ENCODE data around the gene NCAPD3. TPM values are rescaled to one million over a fixed set of nuclear protein-coding genes. Genes with fewer than 3 reads are reported as not detected.

The NCAPD3 gene
- total and polyA plus RNA-seq, 2 experiments from 2014 or later = 13.3 to 16.3 TPM

- H3K36me3 ChIP-seq (ENCODE audit: low read depth) = no peaks in the 10 kb centered on the region; the same call in 1 of the 2 replicates
- TF ChIP-seq EZH2 (IDR thresholded peaks at IDR 0.05; ENCODE audit: insufficient read depth, poor library complexity, severe bottlenecking) = no peak
- no peaks in the 10 kb centered on the region for H4K20me1 ChIP-seq (ENCODE audit: insufficient read depth)
- H3K9me3 ChIP-seq (ENCODE audit: low read depth) = no peaks in the 10 kb centered on the region
- no peak overlapping the region for H3K27ac ChIP-seq
- no peak overlapping the region for H3K9ac ChIP-seq
- no peaks in the 10 kb centered on the region for H3K27me3 ChIP-seq (replicated peaks; ENCODE audit: insufficient read depth)
- peaks cover 17% of the 10 kb centered on the region; the same call in 1 of the 2 replicates for H3F3A ChIP-seq (ENCODE audit: insufficient read depth)
- peaks cover 6% of the 10 kb centered on the region; the same call in 1 of the 2 replicates for H3K4me1 ChIP-seq (ENCODE audit: insufficient read depth)
- in situ Hi-C loops (cut with MboI) = loop anchor here (10.0 kb wide), 2 partner anchors 189 to 219 kb away; partner anchors contain the start of gene IGSF9B
- no peak overlapping the region for H3K4me3 ChIP-seq
- DNase-seq = no peak
- WGBS, 2 experiments (ENCODE audit: low coverage in 1 of 2, low lambda C conversion rate in 2 of 2, missing lambda C conversion rate in 2 of 2) = 76 to 85% methylated on average over 3 of the region's 3 CpGs
- no peak overlapping the region for H3K4me2 ChIP-seq (ENCODE audit: unreplicated experiment)
- 0 out of 2 replicates have a peak, but pooled peaks cover under 1% of the 10 kb centered on the region for H3K79me2 ChIP-seq (ENCODE audit: insufficient read depth)
- H3K9me2 ChIP-seq (ENCODE audit: insufficient read depth) = no peaks in the 10 kb centered on the region
- H2AFZ ChIP-seq = no peak overlapping the region
These were observed 80.0 kb downstream of the NCAPD3 start for GRCh38 chr11:134143801-134144200.

DNA sequence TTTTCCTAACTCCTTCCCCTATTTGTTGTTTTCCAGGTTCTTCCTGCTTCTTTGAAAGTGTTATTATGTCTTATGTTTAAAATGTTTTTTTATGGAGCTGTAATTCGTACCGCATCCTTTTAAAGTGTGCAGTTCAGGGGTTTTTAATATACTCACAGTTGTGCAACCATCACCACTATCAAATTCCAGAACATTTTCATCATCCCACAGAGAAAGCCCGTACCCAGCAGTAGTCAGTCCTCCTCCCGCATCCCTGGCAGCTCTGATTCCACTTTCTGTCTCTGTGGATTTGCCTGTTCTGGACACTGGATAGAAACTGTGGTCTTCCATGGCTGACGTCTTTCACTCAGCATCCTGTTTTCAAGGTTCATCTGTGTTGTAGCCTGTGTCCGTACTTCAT, 81.2 kb downstream of the NCAPD3 start:
- H3K36me3 ChIP-seq (ENCODE audit: low read depth) = no peaks in the 10 kb centered on the region; the same call in 1 of the 2 replicates
- no peak overlapping the region for H3K27ac ChIP-seq
- no peaks in the 10 kb centered on the region for H3K9me3 ChIP-seq (ENCODE audit: low read depth)
- H3K4me2 ChIP-seq (ENCODE audit: unreplicated experiment) = no peak overlapping the region
- H3K27me3 ChIP-seq (replicated peaks; ENCODE audit: insufficient read depth) = no peaks in the 10 kb centered on the region
- peak; percentile 36 for DNase-seq
- H3K9ac ChIP-seq = no peak overlapping the region
- H2AFZ ChIP-seq = no peak overlapping the region
- H3K4me3 ChIP-seq = no peak overlapping the region
- peaks cover 17% of the 10 kb centered on the region; the same call in 1 of the 2 replicates for H3F3A ChIP-seq (ENCODE audit: insufficient read depth)
- no peak for TF ChIP-seq EZH2 (IDR thresholded peaks at IDR 0.05; ENCODE audit: insufficient read depth, poor library complexity, severe bottlenecking)
- no peak for TF ChIP-seq EZH2phosphoT487 (IDR thresholded peaks at IDR 0.05; ENCODE audit: insufficient read depth, low read depth)
- in situ Hi-C loops (cut with MboI) = loop anchor here (10.0 kb wide), 2 partner anchors 188 to 218 kb away; partner anchors contain the start of gene IGSF9B
- peaks cover 6% of the 10 kb centered on the region; the same call in 1 of the 2 replicates for H3K4me1 ChIP-seq (ENCODE audit: insufficient read depth)
- H3K9me2 ChIP-seq (ENCODE audit: insufficient read depth) = no peaks in the 10 kb centered on the region
- H4K20me1 ChIP-seq (ENCODE audit: insufficient read depth) = no peaks in the 10 kb centered on the region
- 0 out of 2 replicates have a peak, but pooled peaks cover 7% of the 10 kb centered on the region for H3K79me2 ChIP-seq (ENCODE audit: insufficient read depth)
- WGBS, 2 experiments (ENCODE audit: low coverage in 1 of 2, low lambda C conversion rate in 2 of 2, missing lambda C conversion rate in 2 of 2) = 78 to 79% methylated on average over 6 of the region's 6 CpGs

DNA sequence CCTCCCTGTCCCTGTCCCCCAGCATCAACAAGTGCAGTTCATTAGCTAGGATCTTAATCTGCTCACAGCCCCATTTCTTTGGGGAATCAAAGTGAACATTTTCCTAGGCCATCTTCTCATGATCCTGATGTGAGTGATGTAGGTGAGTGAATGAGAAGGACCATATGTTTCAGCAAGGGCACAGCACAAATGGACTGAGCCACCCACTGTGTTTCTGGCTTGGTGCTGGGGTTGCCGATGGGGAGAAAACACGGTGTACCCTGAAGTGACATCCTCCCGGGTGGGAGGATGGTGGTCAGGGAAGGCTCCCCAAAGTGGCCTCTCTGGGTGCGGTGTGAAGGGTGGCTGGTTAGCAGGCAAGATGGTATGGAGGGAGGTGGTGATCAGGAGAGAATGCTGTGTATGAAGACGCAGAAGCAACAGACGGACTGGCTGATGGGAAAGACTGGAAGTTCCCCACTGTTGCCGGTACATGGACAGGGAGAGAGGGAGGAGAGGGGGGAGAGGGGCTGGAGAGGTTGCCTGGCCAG, 82.7 kb downstream of the NCAPD3 start:
- Histone ChIP-seq H3K4me1 (ENCODE audit: insufficient read depth) (peaks cover 6% of the 10 kb centered on the region; the same call in 1 of the 2 replicates), H3K9ac (no peak overlapping the region), H3K27ac (no peak overlapping the region), H3K36me3 (ENCODE audit: low read depth) (no peaks in the 10 kb centered on the region; the same call in 1 of the 2 replicates), H3K27me3 (replicated peaks; ENCODE audit: insufficient read depth) (no peaks in the 10 kb centered on the region), H3K4me2 (ENCODE audit: unreplicated experiment) (no peak overlapping the region), H3K9me2 (ENCODE audit: insufficient read depth) (no peaks in the 10 kb centered on the region), H4K20me1 (ENCODE audit: insufficient read depth) (no peaks in the 10 kb centered on the region), H3K9me3 (ENCODE audit: low read depth) (no peaks in the 10 kb centered on the region), H3K4me3 (no peak overlapping the region), H2AFZ (no peak overlapping the region), H3K79me2 (ENCODE audit: insufficient read depth) (peaks cover 17% of the 10 kb centered on the region), H3F3A (ENCODE audit: insufficient read depth) (peaks cover 17% of the 10 kb centered on the region; the same call in 1 of the 2 replicates)
- no peak for TF ChIP-seq EZH2phosphoT487 (IDR thresholded peaks at IDR 0.05; ENCODE audit: insufficient read depth, low read depth)
- TF ChIP-seq EZH2 (IDR thresholded peaks at IDR 0.05; ENCODE audit: insufficient read depth, poor library complexity, severe bottlenecking) = no peak
- in situ Hi-C loops (cut with MboI) = loop anchor here (10.0 kb wide), 2 partner anchors 186 to 216 kb away; partner anchors contain the start of gene IGSF9B
- WGBS, 2 experiments (ENCODE audit: low coverage in 1 of 2, low lambda C conversion rate in 2 of 2, missing lambda C conversion rate in 2 of 2) = 91 to 96% methylated on average over 7 of the region's 7 CpGs
- no peak for DNase-seq

DNA sequence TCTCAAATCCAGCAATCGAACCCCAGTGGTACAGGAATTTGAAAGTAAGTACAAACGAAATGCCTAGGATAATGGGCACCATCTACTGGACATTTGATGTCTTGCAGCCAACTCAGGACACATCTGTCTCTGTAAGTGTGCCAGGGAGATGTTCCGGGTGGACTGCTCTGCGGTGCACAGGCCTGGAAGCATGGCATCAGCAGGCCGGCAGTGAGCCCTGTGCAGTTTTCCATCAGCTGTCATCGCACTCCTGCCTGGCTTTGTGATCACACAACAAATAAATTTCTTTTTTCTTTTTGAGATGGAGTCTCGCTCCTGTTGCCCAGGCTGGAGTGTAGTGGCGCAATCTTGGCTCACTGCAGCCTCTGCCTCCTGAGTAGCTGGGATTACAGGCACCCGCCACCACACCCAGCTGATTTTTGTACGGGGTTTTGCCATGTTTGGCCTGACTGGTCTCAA, 83.9 kb downstream of the NCAPD3 start:
- in situ Hi-C loops (cut with MboI) = loop anchor here (5.0 to 10.0 kb wide), 3 partner anchors 88 to 215 kb away; partner anchors contain the start of gene IGSF9B
- peak overlapping the region; percentile 20; the same call in 1 of the 2 replicates for H3K9ac ChIP-seq
- H3K79me2 ChIP-seq (ENCODE audit: insufficient read depth) = peaks cover 28% of the 10 kb centered on the region
- 27 to 29% methylated on average over 10 of the region's 10 CpGs for WGBS, 2 experiments (ENCODE audit: low coverage in 1 of 2, low lambda C conversion rate in 2 of 2, missing lambda C conversion rate in 2 of 2)
- peaks cover 12% of the 10 kb centered on the region; the same call in 1 of the 2 replicates for H3F3A ChIP-seq (ENCODE audit: insufficient read depth)
- H4K20me1 ChIP-seq (ENCODE audit: insufficient read depth) = no peaks in the 10 kb centered on the region
- H2AFZ ChIP-seq = no peak overlapping the region
- H3K27me3 ChIP-seq (replicated peaks; ENCODE audit: insufficient read depth) = no peaks in the 10 kb centered on the region
- DNase-seq = peak; percentile 86
- peaks cover 2% of the 10 kb centered on the region; the same call in 1 of the 2 replicates for H3K4me1 ChIP-seq (ENCODE audit: insufficient read depth)
- H3K27ac ChIP-seq = no peak overlapping the region
- H3K4me3 ChIP-seq = no peak overlapping the region
- H3K9me2 ChIP-seq (ENCODE audit: insufficient read depth) = no peaks in the 10 kb centered on the region
- H3K4me2 ChIP-seq (ENCODE audit: unreplicated experiment) = peak overlapping the region; percentile 39
- no peak for TF ChIP-seq EZH2phosphoT487 (IDR thresholded peaks at IDR 0.05; ENCODE audit: insufficient read depth, low read depth)
- no peak for TF ChIP-seq EZH2 (IDR thresholded peaks at IDR 0.05; ENCODE audit: insufficient read depth, poor library complexity, severe bottlenecking)
- H3K36me3 ChIP-seq (ENCODE audit: low read depth) = no peaks in the 10 kb centered on the region; the same call in 1 of the 2 replicates
- no peaks in the 10 kb centered on the region for H3K9me3 ChIP-seq (ENCODE audit: low read depth)

All from GM23248 (cell line).